Endothelial cell of umbilical vein (primary cell): ENCODE data around the gene TAF11L12. TPM values are rescaled to one million over a fixed set of nuclear protein-coding genes. Genes with fewer than 3 reads are reported as not detected.

Source experiments
- BruUV-seq: library from RNA; stranded (reverse); fragments of 400-500 nt; replicated peaks from 2 replicates; lab custom pipeline; 2021; lab: Mats Ljungman, UMichigan
- CTCF ChIA-PET: fragments of 300-600, 350-600 bp; sonication (Branson Sonifier 250); formaldehyde crosslinking; loops from one replicate; lab custom pipeline; 2021; ENCODE audit warnings: antibody characterized with exemption, inconsistent platforms; lab: Charles Lee
- POLR2A ChIA-PET: fragments of 300-600, 350-600 bp; sonication (Branson Sonifier 250); formaldehyde crosslinking; loops from one replicate; lab custom pipeline; 2021; ENCODE audit warnings: antibody characterized with exemption, inconsistent platforms; lab: Charles Lee
- DNase-seq: peaks from one replicate; pipeline ENCODE4 v3.0.0-alpha.2; 2011; ENCODE audit warnings: low read depth, low spot score
- FAIRE-seq: peaks from 2 replicates; lab custom pipeline; 2011; peaks lifted over from hg19 to GRCh38; lab: Jason Lieb, UNC
- H2AFZ ChIP-seq: 2 replicates; pipeline ENCODE4 v1.6.0; 2012; ENCODE audit warnings: low read depth, low read length, control low read depth, inconsistent platforms
- H3K27ac ChIP-seq: 2 replicates; pipeline ENCODE4 v1.5.1; 2011; ENCODE audit warnings: low read depth, mild to moderate bottlenecking, control low read depth, low read length, moderate library complexity; ENCODE audit not compliant: insufficient read depth
- H3K27me3 ChIP-seq, 2 experiments: 2 replicates each; pipeline versions ENCODE4 v1.6.0 to v1.6.1; 2011; ENCODE audit warnings: low read length in 2 of 2, mixed read lengths in 1 of 2; ENCODE audit not compliant: control insufficient read depth in 2 of 2, insufficient read depth in 2 of 2
- H3K36me3 ChIP-seq, 2 experiments: 2 replicates in 1 of 2; 3 replicates in 1 of 2; pipeline ENCODE4 v1.5.1; 2011; ENCODE audit warnings: low read length in 2 of 2, mild to moderate bottlenecking in 1 of 2, moderate library complexity in 1 of 2; ENCODE audit not compliant: control insufficient read depth in 2 of 2, insufficient read depth in 2 of 2; ENCODE audit errors: extremely low read depth in 1 of 2
- H3K4me1 ChIP-seq: 3 replicates; pipeline ENCODE4 v1.5.1; 2011; ENCODE audit warnings: mild to moderate bottlenecking, low read length; ENCODE audit not compliant: control insufficient read depth, insufficient read depth; ENCODE audit errors: extremely low read depth
- H3K4me2 ChIP-seq: 2 replicates; pipeline ENCODE4 v1.6.1; 2011; ENCODE audit warnings: low read length, control low read depth, mixed read lengths; ENCODE audit not compliant: insufficient read depth
- H3K4me3 ChIP-seq, 3 experiments: fragments of 200-600 bp in 1 of 3; sonication (generic), shearing (Covaris generic) in 1 of 3; replicated peaks in 1 of 3; 2 replicates each; pipeline ENCODE4 v1.5.1; 2011 to 2016; ENCODE audit warnings: control low read depth in 3 of 3, low read length in 3 of 3, mild to moderate bottlenecking in 2 of 3, inconsistent platforms in 1 of 3, low read depth in 1 of 3, moderate library complexity in 1 of 3; ENCODE audit not compliant: insufficient read depth in 1 of 3
- H3K79me2 ChIP-seq: 2 replicates; pipeline ENCODE4 v1.6.0; 2012; ENCODE audit warnings: low read length, inconsistent platforms; ENCODE audit not compliant: control insufficient read depth, insufficient read depth
- H3K9ac ChIP-seq: replicated peaks from 2 replicates; pipeline ENCODE3; 2011; ENCODE audit warnings: low read length, control low read depth; ENCODE audit not compliant: insufficient read depth; ENCODE audit errors: extremely low read depth
- H3K9me1 ChIP-seq: replicated peaks from 3 replicates; pipeline ENCODE4 v1.6.0; 2011; ENCODE audit warnings: mild to moderate bottlenecking, low read length; ENCODE audit not compliant: control insufficient read depth, insufficient read depth; ENCODE audit errors: extremely low read depth
- H3K9me3 ChIP-seq: replicated peaks from 2 replicates; pipeline ENCODE4 v1.5.1; 2012; ENCODE audit warnings: low read length, inconsistent platforms; ENCODE audit not compliant: control insufficient read depth, insufficient read depth
- H4K20me1 ChIP-seq: replicated peaks from 2 replicates; pipeline ENCODE3; 2011; ENCODE audit warnings: mild to moderate bottlenecking, low read length; ENCODE audit not compliant: control insufficient read depth, insufficient read depth; ENCODE audit errors: extremely low read depth
- EZH2 ChIP-seq: IDR thresholded peaks from 2 replicates; pipeline ENCODE4 v1.6.1; 2012; ENCODE audit warnings: borderline replicate concordance, low read depth, mild to moderate bottlenecking, moderate library complexity, low read length, inconsistent platforms; ENCODE audit not compliant: severe bottlenecking
- FOS ChIP-seq: IDR thresholded peaks from 2 replicates; pipeline ENCODE4 v1.6.1; 2011; ENCODE audit warnings: mild to moderate bottlenecking, low read length, moderate library complexity, borderline replicate concordance; ENCODE audit not compliant: insufficient read depth
- GATA2 ChIP-seq: IDR thresholded peaks from 2 replicates; pipeline ENCODE4 v1.7.0; 2011; ENCODE audit warnings: low read depth, mild to moderate bottlenecking, moderate library complexity, mixed read lengths, low read length; ENCODE audit not compliant: insufficient read length, insufficient read depth
- JUN ChIP-seq: IDR thresholded peaks from 2 replicates; pipeline ENCODE4 v1.6.1; 2011; ENCODE audit warnings: borderline replicate concordance, low read depth; ENCODE audit not compliant: insufficient read length, insufficient read depth
- MAX ChIP-seq: IDR thresholded peaks from 2 replicates; pipeline ENCODE4 v1.6.1; 2011; ENCODE audit not compliant: insufficient read depth, insufficient read length
- MYC ChIP-seq: IDR thresholded peaks from one replicate; pipeline ENCODE4 v1.6.1; 2011; ENCODE audit warnings: mild to moderate bottlenecking, low read depth, low read length
- POLR2A ChIP-seq: IDR thresholded peaks from 2 replicates; pipeline ENCODE4 v1.6.1; 2012; ENCODE audit warnings: low read depth, mild to moderate bottlenecking, control low read depth, low read length
- POLR2AphosphoS5 ChIP-seq: IDR thresholded peaks from 2 replicates; pipeline ENCODE4 v1.6.1; 2012; ENCODE audit warnings: low read depth, mild to moderate bottlenecking, control low read depth, low read length, moderate library complexity; ENCODE audit not compliant: insufficient read depth
- dilution Hi-C: fragments of 300-500 bp; cut with MboI; formaldehyde crosslinking; loops from one replicate; pipeline ENCODE4 v1.15.0; 2019; ENCODE audit warnings: low sequenced_read_pairs; ENCODE audit not compliant: extremely low pct_ligation_motif_present
- intact Hi-C: fragments of 100-400 bp; cut with micrococcal nuclease; formaldehyde crosslinking; loops from one replicate; pipeline ENCODE4 v1.10.0; 2022
- polyA plus RNA-seq, 4 experiments: library from polyadenylated mRNA; depleted of rRNA in 3 of 4; stranded (reverse) in 3 of 4; unstranded in 1 of 4; fragments of >200 nt; gene quantifications; 2 replicates each; pipeline versions ENCODE4 v1.2.1 to v1.2.3, GENCODE V29; 2011 to 2012; ENCODE audit warnings: missing spikeins in 1 of 4
- total RNA-seq: library from RNA; stranded (reverse); gene quantifications from 2 replicates; pipeline ENCODE4 v1.2.3, GENCODE V29; 2021
- TF ChIP-seq, protein P1 (sequence below), 2 donors: IDR thresholded peaks; 1 replicate in 1 of 2; 2 replicates in 1 of 2; pipeline ENCODE4 v1.5.1; 2011; ENCODE audit warnings: low read length in 2 of 2, mild to moderate bottlenecking in 2 of 2, moderate library complexity in 2 of 2, control low read depth in 1 of 2, inconsistent platforms in 1 of 2, low read depth in 1 of 2; ENCODE audit not compliant: insufficient read depth in 1 of 2; ENCODE audit errors: extremely low read depth in 1 of 2

The TAF11L12 gene
- total and polyA plus RNA-seq, 2 donors (not counting 3 experiments of a cell fraction or from before 2014, with no cell fraction given): not detected

GRCh38 chr5:17620627-17621026 is 10.4 kb downstream of the TAF11L12 start:
- ChIA-PET CTCF (no interaction called here), POLR2A (no interaction called here)

GRCh38 chr5:17625686-17626085 is 15.5 kb downstream of the TAF11L12 start:
- Histone ChIP-seq H3K36me3 (no peaks in the 10 kb centered on the region), H3K79me2 (no peaks in the 10 kb centered on the region), H3K27me3 (no peaks in the 10 kb centered on the region), H3K9me1 (no peaks in the 10 kb centered on the region), H3K9ac (no peak overlapping the region), H3K4me1 (no peaks in the 10 kb centered on the region), H3K9me3 (no peaks in the 10 kb centered on the region), H3K27ac (no peak overlapping the region), H3K4me2 (no peak overlapping the region), H3K4me3 (no peak overlapping the region), H2AFZ (no peak overlapping the region), H4K20me1 (no peaks in the 10 kb centered on the region)
- dilution Hi-C loops (no loop called here), intact Hi-C loops (no loop called here)
- BruUV-seq: no TSS peak
- TF ChIP-seq POLR2A (no peak), POLR2AphosphoS5 (no peak), MYC (no peak), JUN (no peak), EZH2 (no peak), GATA2 (no peak), FOS (no peak), MAX (no peak)
- TF ChIP-seq, protein P1, sequence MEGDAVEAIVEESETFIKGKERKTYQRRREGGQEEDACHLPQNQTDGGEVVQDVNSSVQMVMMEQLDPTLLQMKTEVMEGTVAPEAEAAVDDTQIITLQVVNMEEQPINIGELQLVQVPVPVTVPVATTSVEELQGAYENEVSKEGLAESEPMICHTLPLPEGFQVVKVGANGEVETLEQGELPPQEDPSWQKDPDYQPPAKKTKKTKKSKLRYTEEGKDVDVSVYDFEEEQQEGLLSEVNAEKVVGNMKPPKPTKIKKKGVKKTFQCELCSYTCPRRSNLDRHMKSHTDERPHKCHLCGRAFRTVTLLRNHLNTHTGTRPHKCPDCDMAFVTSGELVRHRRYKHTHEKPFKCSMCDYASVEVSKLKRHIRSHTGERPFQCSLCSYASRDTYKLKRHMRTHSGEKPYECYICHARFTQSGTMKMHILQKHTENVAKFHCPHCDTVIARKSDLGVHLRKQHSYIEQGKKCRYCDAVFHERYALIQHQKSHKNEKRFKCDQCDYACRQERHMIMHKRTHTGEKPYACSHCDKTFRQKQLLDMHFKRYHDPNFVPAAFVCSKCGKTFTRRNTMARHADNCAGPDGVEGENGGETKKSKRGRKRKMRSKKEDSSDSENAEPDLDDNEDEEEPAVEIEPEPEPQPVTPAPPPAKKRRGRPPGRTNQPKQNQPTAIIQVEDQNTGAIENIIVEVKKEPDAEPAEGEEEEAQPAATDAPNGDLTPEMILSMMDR (IDR thresholded peaks at IDR 0.05; ENCODE audit: extremely low read depth in 1 of 2, insufficient read depth in 1 of 2, low read depth in 1 of 2, low read length in 2 of 2): no peak
- ChIA-PET POLR2A (no interaction called here), CTCF (no interaction called here)
- DNase-seq: no peak
- FAIRE-seq: no peak

More at GRCh38 chr5:17620627-17621026, 10.4 kb downstream of the TAF11L12 start:
- FAIRE-seq (no peak), DNase-seq (no peak)
- no TSS peak for BruUV-seq
- no peaks in the 10 kb centered on the region for H3K4me1 ChIP-seq
- H3K27ac ChIP-seq: no peak overlapping the region
- no peaks in the 10 kb centered on the region for H4K20me1 ChIP-seq
- H3K9me1 ChIP-seq: no peaks in the 10 kb centered on the region
- no peak overlapping the region for H3K9ac ChIP-seq
- no peaks in the 10 kb centered on the region for H3K27me3 ChIP-seq
- no peaks in the 10 kb centered on the region for H3K9me3 ChIP-seq
- H2AFZ ChIP-seq: no peak overlapping the region
- TF ChIP-seq JUN (no peak), FOS (no peak)
- TF ChIP-seq, protein P1 (IDR thresholded peaks at IDR 0.05; ENCODE audit: extremely low read depth in 1 of 2, insufficient read depth in 1 of 2, low read depth in 1 of 2, low read length in 2 of 2): peak in 1 of 2 donors; percentile 6
- H3K4me3 ChIP-seq: no peak overlapping the region
- H3K4me2 ChIP-seq: no peak overlapping the region
- intact Hi-C loops (no loop called here), dilution Hi-C loops (no loop called here)
- no peaks in the 10 kb centered on the region for H3K79me2 ChIP-seq
- no peaks in the 10 kb centered on the region for H3K36me3 ChIP-seq
